CD4-positive, alpha-beta T cell (primary cell): Measurements from ENCODE around the gene CISH. TPM values are rescaled to one million over a fixed set of nuclear protein-coding genes. Genes with fewer than 3 reads are reported as not detected.

Experiments used
- ATAC-seq: fragments of 200-7000 bp; cut with Tn5 transposase; one replicate; pipeline ENCODE4 v1.10.0; 2022; ENCODE audit warnings: mild to moderate bottlenecking; ENCODE audit not compliant: poor library complexity
- CTCF ChIA-PET: fragments of 350-600 bp; sonication (Branson Sonifier 250); formaldehyde crosslinking; loops from one replicate; lab custom pipeline; 2021; ENCODE audit warnings: antibody characterized with exemption, inconsistent platforms; lab: Charles Lee
- POLR2A ChIA-PET: fragments of 350-600 bp; sonication (Branson Sonifier 250); formaldehyde crosslinking; loops from one replicate; lab custom pipeline; 2021; ENCODE audit warnings: antibody characterized with exemption, inconsistent platforms; lab: Charles Lee
- DNase-seq, 14 experiments: peaks; one replicate each; pipeline ENCODE4 v3.0.0-alpha.2; 2013 to 2020; ENCODE audit warnings: mixed read lengths in 2 of 14
- H3K27ac ChIP-seq, 2 donors: one replicate each; pipeline versions ENCODE4 v1.5.1 to v1.7.0; 2013; ENCODE audit warnings: low read length in 2 of 2, low read depth in 1 of 2, mild to moderate bottlenecking in 1 of 2
- H3K27me3 ChIP-seq, 2 experiments: 1 replicate in 1 of 2; 2 replicates in 1 of 2; pipeline versions ENCODE4 v1.6.1 to v1.7.0; 2013; ENCODE audit warnings: low read length in 2 of 2, control low read depth in 1 of 2, mild to moderate bottlenecking in 1 of 2, moderate library complexity in 1 of 2; ENCODE audit not compliant: insufficient read depth in 2 of 2, control insufficient read depth in 1 of 2
- H3K36me3 ChIP-seq: one replicate; pipeline ENCODE4 v1.6.1; 2013; ENCODE audit warnings: low read length, control low read depth; ENCODE audit not compliant: insufficient read depth
- H3K4me1 ChIP-seq: one replicate; pipeline ENCODE4 v1.6.1; 2013; ENCODE audit warnings: low read length, control low read depth; ENCODE audit not compliant: insufficient read depth
- H3K4me3 ChIP-seq: one replicate; pipeline ENCODE4 v1.5.1; 2013; ENCODE audit warnings: mild to moderate bottlenecking, low read length, moderate library complexity
- H3K9me3 ChIP-seq, 2 experiments: 1 replicate in 1 of 2; 2 replicates in 1 of 2; pipeline versions ENCODE4 v1.6.1 to v1.7.0; 2013; ENCODE audit warnings: low read length in 2 of 2, mild to moderate bottlenecking in 2 of 2, control low read depth in 1 of 2, moderate library complexity in 1 of 2; ENCODE audit not compliant: control insufficient read depth in 1 of 2, insufficient read depth in 1 of 2
- H3K27ac Mint-ChIP-seq: one replicate; pipeline ENCODE4 v1.8.0; 2020; ENCODE audit warnings: mixed read lengths
- H3K27me3 Mint-ChIP-seq: one replicate; pipeline ENCODE4 v1.8.0; 2021; ENCODE audit warnings: mixed read lengths
- H3K36me3 Mint-ChIP-seq: one replicate; pipeline ENCODE4 v1.8.0; 2021; ENCODE audit warnings: low read depth, mixed read lengths
- H3K4me1 Mint-ChIP-seq: one replicate; pipeline ENCODE4 v1.8.0; 2021; ENCODE audit warnings: low read depth, mixed read lengths
- H3K4me3 Mint-ChIP-seq: one replicate; pipeline ENCODE4 v1.8.0; 2020; ENCODE audit warnings: mild to moderate bottlenecking, mixed read lengths
- H3K9me3 Mint-ChIP-seq: one replicate; pipeline ENCODE4 v1.8.0; 2020; ENCODE audit warnings: mixed read lengths
- CTCF ChIP-seq: fragments of 200-600 bp; IDR thresholded peaks from one replicate; pipeline ENCODE4 v1.8.0; 2022; ENCODE audit warnings: antibody characterized with exemption, mild to moderate bottlenecking
- intact Hi-C, 2 experiments: fragments of 100-400 bp; cut with DNase I in 1 of 2; cut with micrococcal nuclease in 1 of 2; formaldehyde crosslinking; loops; one replicate each; pipeline versions ENCODE4 v1.15.1 to v1.9.0; 2023 to 2025; cut with DNase I, micrococcal nuclease
- total RNA-seq, 174 experiments: library from RNA in 2 of 174; stranded (reverse) in 2 of 174; gene quantifications; one replicate each; pipeline ENCODE4 v1.2.3 and lab custom pipeline; 2021 to 2026

Gene CISH
- total RNA-seq, 2 experiments from 2014 or later: 3.5 to 3.7 TPM

GRCh38 chr3:50642382-50642781, 30.8 kb upstream of the CISH start:
- intact Hi-C loops: no loop called here
- ATAC-seq (no peak), DNase-seq (no peak)
- H3K27me3 Mint-ChIP-seq: no peaks in the 10 kb centered on the region
- CTCF ChIA-PET: no interaction called here
- no peak overlapping the region for H3K4me3 Mint-ChIP-seq
- no peaks in the 10 kb centered on the region for H3K9me3 Mint-ChIP-seq
- Histone ChIP-seq H3K4me1 (peaks cover 13% of the 10 kb centered on the region), H3K4me3 (no peak overlapping the region), H3K27me3 (no peaks in the 10 kb centered on the region), H3K36me3 (peaks cover 88% of the 10 kb centered on the region), H3K27ac (no peak overlapping the region), H3K9me3 (no peaks in the 10 kb centered on the region)
- POLR2A ChIA-PET: no interaction called here
- TF ChIP-seq CTCF: no peak
- peaks cover 79% of the 10 kb centered on the region for H3K36me3 Mint-ChIP-seq
- no peak overlapping the region for H3K27ac Mint-ChIP-seq
- H3K4me1 Mint-ChIP-seq: peaks cover 11% of the 10 kb centered on the region

GRCh38 chr3:50639055-50639494, 27.5 kb upstream of the CISH start:
- ATAC-seq (no peak), DNase-seq (no peak)
- Mint-ChIP-seq H3K27ac (peak overlapping the region; percentile 55), H3K36me3 (peaks cover 58% of the 10 kb centered on the region), H3K9me3 (no peaks in the 10 kb centered on the region), H3K4me1 (peaks cover 33% of the 10 kb centered on the region), H3K27me3 (no peaks in the 10 kb centered on the region), H3K4me3 (no peak overlapping the region)
- intact Hi-C loops: loop anchor here in 1 of 2 experiments (5.0 kb wide), 1 partner anchor 792 kb away; no protein-coding TSS in a partner anchor
- H3K9me3 ChIP-seq: no peaks in the 10 kb centered on the region
- peaks cover 44% of the 10 kb centered on the region for H3K4me1 ChIP-seq
- H3K27me3 ChIP-seq: no peaks in the 10 kb centered on the region
- ChIA-PET CTCF (no interaction called here), POLR2A (no interaction called here)
- H3K27ac ChIP-seq: no peak overlapping the region
- H3K4me3 ChIP-seq: no peak overlapping the region
- peaks cover 66% of the 10 kb centered on the region for H3K36me3 ChIP-seq
- no peak for TF ChIP-seq CTCF

- CTCF ChIA-PET: interaction anchor here (0.6 kb wide), 1 partner anchor 23 kb away, joined by 3 read pairs; no protein-coding TSS in a partner anchor
These were observed 26.4 kb upstream of the CISH start for GRCh38 chr3:50637945-50638344.

More at GRCh38 chr3:50637945-50638344, 26.4 kb upstream of the CISH start:
- Histone ChIP-seq H3K36me3 (peaks cover 55% of the 10 kb centered on the region), H3K27me3 (no peaks in the 10 kb centered on the region), H3K4me3 (no peak overlapping the region), H3K4me1 (peaks cover 54% of the 10 kb centered on the region), H3K27ac (no peak overlapping the region), H3K9me3 (no peaks in the 10 kb centered on the region)
- peaks cover 44% of the 10 kb centered on the region for H3K4me1 Mint-ChIP-seq
- intact Hi-C loops: loop anchor here in 1 of 2 experiments (5.0 kb wide), 1 partner anchor 791 kb away; no protein-coding TSS in a partner anchor
- no peak for TF ChIP-seq CTCF
- H3K36me3 Mint-ChIP-seq: peaks cover 57% of the 10 kb centered on the region
- no peak overlapping the region for H3K4me3 Mint-ChIP-seq
- peak overlapping the region; percentile 65 for H3K27ac Mint-ChIP-seq
- no peaks in the 10 kb centered on the region for H3K27me3 Mint-ChIP-seq
- H3K9me3 Mint-ChIP-seq: no peaks in the 10 kb centered on the region
- DNase-seq: no peak
- ATAC-seq: no peak
- POLR2A ChIA-PET: no interaction called here
